ENCODE data around the gene CATSPERD. TPM values are rescaled to one million over a fixed set of nuclear protein-coding genes. Genes with fewer than 3 reads are reported as not detected.

Gene CATSPERD
- polyA plus RNA-seq, 3 donors = not detected

DNA sequence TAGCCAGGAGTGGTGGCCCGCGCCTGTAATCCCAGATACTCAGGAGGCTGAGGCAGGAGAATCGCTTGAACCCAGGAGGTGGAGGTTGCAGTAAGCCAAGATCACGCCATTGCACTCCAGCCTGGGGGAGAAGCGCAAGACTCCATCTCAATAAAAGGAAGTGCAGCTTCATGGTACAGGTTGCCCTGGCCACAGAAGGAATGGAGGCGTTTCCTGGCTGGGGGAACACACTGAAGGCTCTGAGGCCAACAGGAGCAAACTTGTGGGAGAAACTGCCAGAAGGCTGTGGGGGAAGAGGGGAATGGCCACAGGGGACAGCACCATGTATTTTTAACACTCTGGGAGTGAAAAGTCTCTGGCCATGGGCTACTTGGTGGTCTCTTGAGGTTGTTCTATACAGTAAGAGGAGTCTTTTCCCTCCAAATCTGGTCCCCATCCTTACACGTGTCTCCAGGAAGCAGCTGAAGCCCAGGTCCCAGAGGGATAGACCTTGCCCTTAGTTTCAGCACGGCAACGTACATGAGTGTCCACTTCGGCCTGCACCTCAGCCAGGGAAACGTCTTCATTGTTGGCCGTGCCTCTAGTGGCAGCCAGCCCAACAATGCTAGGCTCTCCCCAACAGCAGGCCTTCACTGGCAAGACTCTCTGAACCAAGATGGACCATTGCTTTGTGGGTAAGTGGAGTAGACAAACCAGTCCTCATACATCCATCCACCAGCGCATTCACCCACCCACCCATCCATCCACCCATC lies 47.6 kb upstream of the CATSPERD start:
- TF ChIP-seq CTCF (IDR thresholded peaks at IDR 0.05) = no peak
- Mint-ChIP-seq H3K4me3 (no peak overlapping the region), H3K27me3 (ENCODE audit: low read depth in 3 of 3) (no peaks in the 10 kb centered on the region), H3K9me3 (peaks cover 0 to 5% (median 0%) of the 10 kb centered on the region in 7 donors), H3K4me1 (peaks cover 2% of the 10 kb centered on the region), H3K27ac (peak overlapping the region in 3 of 7 donors; percentile 36 to 76 (median 43)), H3K36me3 (peaks cover 23 to 54% of the 10 kb centered on the region in 2 donors)
- no peak for DNase-seq
- no peak overlapping the region for H3K4me3 ChIP-seq (replicated peaks in 1 of 3; ENCODE audit: low read depth in 2 of 3, low read length in 3 of 3)
- no peaks in the 10 kb centered on the region for H3K4me1 ChIP-seq (ENCODE audit: control insufficient read depth in 1 of 2, insufficient read depth in 2 of 2, low read length in 2 of 2)
- H3K79me2 ChIP-seq (ENCODE audit: insufficient read depth, low read length) = no peaks in the 10 kb centered on the region
- no peaks in the 10 kb centered on the region for H3K9me3 ChIP-seq (replicated peaks in 1 of 2; ENCODE audit: control insufficient read depth in 1 of 2, insufficient read depth in 1 of 2, low read length in 2 of 2)
- H4K20me1 ChIP-seq (ENCODE audit: insufficient read depth, low read length) = peaks cover 16% of the 10 kb centered on the region
- no peak overlapping the region for H2AFZ ChIP-seq (ENCODE audit: insufficient read depth, low read depth, low read length, poor library complexity, severe bottlenecking)
- no peak overlapping the region for H3K4me2 ChIP-seq (replicated peaks; ENCODE audit: extremely low read depth, low read length, poor library complexity, severe bottlenecking)
- 96% methylated on average over 10 of the region's 13 CpGs for WGBS (ENCODE audit: insufficient coverage)
- intact Hi-C loops (cut with micrococcal nuclease) = no loop called here
- peaks cover 24 to 37% of the 10 kb centered on the region in 2 donors for H3K36me3 ChIP-seq (replicated peaks in 1 of 2; ENCODE audit: control insufficient read depth in 1 of 2, insufficient read depth in 2 of 2, low read length in 2 of 2)
- no peak overlapping the region for H3K27ac ChIP-seq (ENCODE audit: low read depth in 1 of 2, low read length in 2 of 2)
- H3K27me3 ChIP-seq (ENCODE audit: control insufficient read depth in 2 of 2, insufficient read depth in 2 of 2, low read length in 2 of 2) = no peaks in the 10 kb centered on the region
- H3K9ac ChIP-seq (ENCODE audit: insufficient read depth, low read length, poor library complexity, severe bottlenecking) = no peak overlapping the region

GRCh38 chr19:5673752-5674151 lies 46.7 kb upstream of the CATSPERD start:
- Histone ChIP-seq H3K9ac (ENCODE audit: insufficient read depth, low read length, poor library complexity, severe bottlenecking) (no peak overlapping the region), H3K9me3 (replicated peaks in 1 of 2; ENCODE audit: control insufficient read depth in 1 of 2, insufficient read depth in 1 of 2, low read length in 2 of 2) (no peaks in the 10 kb centered on the region), H3K27ac (ENCODE audit: low read depth in 1 of 2, low read length in 2 of 2) (no peak overlapping the region), H3K79me2 (ENCODE audit: insufficient read depth, low read length) (no peaks in the 10 kb centered on the region), H3K36me3 (replicated peaks in 1 of 2; ENCODE audit: control insufficient read depth in 1 of 2, insufficient read depth in 2 of 2, low read length in 2 of 2) (peaks cover 18 to 30% of the 10 kb centered on the region in 2 donors), H3K4me2 (replicated peaks; ENCODE audit: extremely low read depth, low read length, poor library complexity, severe bottlenecking) (no peak overlapping the region), H3K4me1 (ENCODE audit: control insufficient read depth in 1 of 2, insufficient read depth in 2 of 2, low read length in 2 of 2) (no peaks in the 10 kb centered on the region), H3K4me3 (replicated peaks in 1 of 3; ENCODE audit: low read depth in 2 of 3, low read length in 3 of 3) (no peak overlapping the region), H3K27me3 (ENCODE audit: control insufficient read depth in 2 of 2, insufficient read depth in 2 of 2, low read length in 2 of 2) (no peaks in the 10 kb centered on the region), H4K20me1 (ENCODE audit: insufficient read depth, low read length) (peaks cover 13% of the 10 kb centered on the region), H2AFZ (ENCODE audit: insufficient read depth, low read depth, low read length, poor library complexity, severe bottlenecking) (no peak overlapping the region)
- DNase-seq = no peak
- peaks cover 2% of the 10 kb centered on the region for H3K4me1 Mint-ChIP-seq
- H3K27me3 Mint-ChIP-seq (ENCODE audit: low read depth in 3 of 3) = no peaks in the 10 kb centered on the region
- H3K36me3 Mint-ChIP-seq = peaks cover 18 to 46% of the 10 kb centered on the region in 2 donors
- no peak overlapping the region for H3K4me3 Mint-ChIP-seq
- no peak for TF ChIP-seq CTCF (IDR thresholded peaks at IDR 0.05)
- H3K9me3 Mint-ChIP-seq = peaks cover 0 to 5% (median 0%) of the 10 kb centered on the region in 7 donors
- WGBS (ENCODE audit: insufficient coverage) = 100% methylated on average over 1 of the region's 1 CpG
- H3K27ac Mint-ChIP-seq = no peak overlapping the region
- intact Hi-C loops (cut with micrococcal nuclease) = no loop called here
